Gastroesophageal sphincter (tissue), 3 donors: Measurements from ENCODE around the gene SLC10A4.

Experiments used
- POLR2A ChIP-seq, 2 donors: fragments of 450-650 bp; IDR thresholded peaks; one replicate each; pipeline ENCODE4 v1.6.1; 2017; ENCODE audit warnings: antibody characterized with exemption in 2 of 2, mild to moderate bottlenecking in 2 of 2, moderate library complexity in 1 of 2
- POLR2AphosphoS5 ChIP-seq: sonication (generic); formaldehyde crosslinking; IDR thresholded peaks from one replicate; pipeline ENCODE4 v1.6.1; 2017; ENCODE audit warnings: antibody characterized with exemption
- TF ChIP-seq, protein P1 (sequence below), 4 experiments: fragments of 200-600 bp in 2 of 4; fragments of 450-650 bp in 2 of 4; sonication (generic) in 1 of 4; IDR thresholded peaks; one replicate each; pipeline ENCODE4 v1.5.1; 2017 to 2019; ENCODE audit warnings: antibody characterized with exemption in 4 of 4, mild to moderate bottlenecking in 2 of 4, moderate library complexity in 2 of 4

DNA sequence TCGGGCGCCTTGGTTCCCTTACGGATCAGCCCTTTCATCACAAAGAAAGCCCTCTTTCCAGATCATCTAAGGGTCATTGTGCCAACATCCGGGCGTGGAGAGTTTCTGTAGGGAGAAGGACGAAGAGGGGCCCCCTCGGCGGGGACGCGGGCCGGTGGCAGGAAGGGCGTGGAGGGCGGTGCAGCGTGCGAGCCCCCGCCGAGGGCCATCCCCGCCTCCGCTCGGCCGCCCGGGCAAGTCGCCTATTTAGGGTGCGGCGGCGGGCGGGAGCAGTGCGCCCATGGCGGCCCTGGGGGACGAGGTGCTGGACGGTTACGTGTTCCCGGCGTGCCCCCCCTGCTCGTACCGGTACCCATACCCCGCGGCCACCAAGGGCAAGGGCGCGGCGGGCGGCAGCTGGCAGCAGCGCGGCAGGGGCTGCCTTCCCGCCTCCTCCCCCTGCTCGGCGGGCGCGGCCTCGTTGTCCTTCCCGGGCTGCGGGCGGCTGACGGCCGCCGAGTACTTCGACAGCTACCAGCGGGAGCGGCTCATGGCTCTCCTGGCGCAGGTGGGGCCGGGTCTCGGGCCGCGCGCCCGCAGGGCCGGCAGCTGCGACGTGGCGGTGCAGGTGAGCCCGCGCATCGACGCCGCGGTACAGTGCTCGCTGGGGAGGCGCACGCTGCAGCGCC is 7.0 kb downstream of the SLC10A4 start, which contains the start of gene ZAR1:
- TF ChIP-seq, protein P1, sequence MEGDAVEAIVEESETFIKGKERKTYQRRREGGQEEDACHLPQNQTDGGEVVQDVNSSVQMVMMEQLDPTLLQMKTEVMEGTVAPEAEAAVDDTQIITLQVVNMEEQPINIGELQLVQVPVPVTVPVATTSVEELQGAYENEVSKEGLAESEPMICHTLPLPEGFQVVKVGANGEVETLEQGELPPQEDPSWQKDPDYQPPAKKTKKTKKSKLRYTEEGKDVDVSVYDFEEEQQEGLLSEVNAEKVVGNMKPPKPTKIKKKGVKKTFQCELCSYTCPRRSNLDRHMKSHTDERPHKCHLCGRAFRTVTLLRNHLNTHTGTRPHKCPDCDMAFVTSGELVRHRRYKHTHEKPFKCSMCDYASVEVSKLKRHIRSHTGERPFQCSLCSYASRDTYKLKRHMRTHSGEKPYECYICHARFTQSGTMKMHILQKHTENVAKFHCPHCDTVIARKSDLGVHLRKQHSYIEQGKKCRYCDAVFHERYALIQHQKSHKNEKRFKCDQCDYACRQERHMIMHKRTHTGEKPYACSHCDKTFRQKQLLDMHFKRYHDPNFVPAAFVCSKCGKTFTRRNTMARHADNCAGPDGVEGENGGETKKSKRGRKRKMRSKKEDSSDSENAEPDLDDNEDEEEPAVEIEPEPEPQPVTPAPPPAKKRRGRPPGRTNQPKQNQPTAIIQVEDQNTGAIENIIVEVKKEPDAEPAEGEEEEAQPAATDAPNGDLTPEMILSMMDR (IDR thresholded peaks at IDR 0.05), result no peak
- TF ChIP-seq POLR2A (IDR thresholded peaks at IDR 0.05), result no peak
- no peak for TF ChIP-seq POLR2AphosphoS5
